K562 (cell line): ENCODE data around the gene BRWD1. TPM values are rescaled to one million over a fixed set of nuclear protein-coding genes. Genes with fewer than 3 reads are reported as not detected.

Experiments used
- CAMTA2 ChIP-seq: fragments of 250-450 bp; sonication (Bioruptor Pico); conservative IDR thresholded peaks from 2 replicates; pipeline ENCODE4 v1.5.1; 2022
- CEBPG ChIP-seq, 3 experiments: fragments of 200-800 bp in 1 of 3; sonication (Bioruptor generic) in 1 of 3; sonication (generic) in 1 of 3; formaldehyde crosslinking in 1 of 3; IDR thresholded peaks in 2 of 3; conservative IDR thresholded peaks in 1 of 3; 2 replicates each; pipeline versions ENCODE4 v1.6.1 to v1.8.0; 2016 to 2022; ENCODE audit warnings: missing compliant biosample characterization in 2 of 3, missing genetic modification characterization in 2 of 3, mild to moderate bottlenecking in 1 of 3, missing genetic modification reagents in 1 of 3
- E2F3 ChIP-seq: fragments of 250-450 bp; sonication (Bioruptor Pico); IDR thresholded peaks from 2 replicates; pipeline ENCODE4 v1.4.0; 2020; ENCODE audit warnings: mild to moderate bottlenecking
- EWSR1 ChIP-seq: fragments of 450-650 bp; IDR thresholded peaks from 2 replicates; pipeline ENCODE4 v1.6.1; 2018; ENCODE audit warnings: borderline replicate concordance, mild to moderate bottlenecking, low read depth, moderate library complexity; ENCODE audit not compliant: partially characterized antibody
- KAT8 ChIP-seq: fragments of 450-650 bp; IDR thresholded peaks from 2 replicates; pipeline ENCODE4 v1.6.1; 2016; ENCODE audit warnings: low read depth, mild to moderate bottlenecking
- NONO ChIP-seq, 2 experiments: fragments of 200-400 bp in 1 of 2; fragments of 450-650 bp in 1 of 2; formaldehyde crosslinking in 1 of 2; IDR thresholded peaks; 2 replicates each; pipeline ENCODE4 v1.6.1; 2017; ENCODE audit warnings: low read depth in 2 of 2, mild to moderate bottlenecking in 2 of 2, moderate library complexity in 2 of 2, low read length in 1 of 2
- PML ChIP-seq: IDR thresholded peaks from 2 replicates; pipeline ENCODE4 v1.6.1; 2012; ENCODE audit warnings: low read length, inconsistent platforms
- PRPF4 ChIP-seq: fragments of 200-400 bp; formaldehyde crosslinking; IDR thresholded peaks from one replicate; pipeline ENCODE4 v1.6.1; 2017; ENCODE audit warnings: low read length, low read depth, mild to moderate bottlenecking; ENCODE audit not compliant: insufficient read depth, poor library complexity, severe bottlenecking
- RBM22 ChIP-seq: fragments of 200-400 bp; formaldehyde crosslinking; IDR thresholded peaks from 2 replicates; pipeline ENCODE4 v1.6.1; 2018; ENCODE audit warnings: low read length, low read depth; ENCODE audit not compliant: poor library complexity, severe bottlenecking
- RBM34 ChIP-seq: fragments of 200-400 bp; formaldehyde crosslinking; IDR thresholded peaks from 2 replicates; pipeline ENCODE4 v1.6.1; 2018; ENCODE audit warnings: low read length, borderline replicate concordance; ENCODE audit not compliant: insufficient read depth
- RUNX1 ChIP-seq: sonication (generic); IDR thresholded peaks from 2 replicates; pipeline ENCODE4 v1.6.1; 2016; ENCODE audit warnings: antibody characterized with exemption, low read depth
- ZNF174 ChIP-seq: fragments of 250-450 bp; sonication (Bioruptor Pico); IDR thresholded peaks from 2 replicates; pipeline ENCODE4 v1.4.0; 2020; ENCODE audit warnings: mild to moderate bottlenecking
- ZNF354B ChIP-seq: fragments of 250-450 bp; sonication (Bioruptor Pico); IDR thresholded peaks from 2 replicates; pipeline ENCODE4 v1.4.0; 2020
- ZNF707 ChIP-seq: fragments of 250-450 bp; sonication (Bioruptor Pico); conservative IDR thresholded peaks from 2 replicates; pipeline ENCODE4 v1.8.0; 2022; ENCODE audit warnings: inconsistent platforms, mild to moderate bottlenecking, moderate library complexity
- polyA plus RNA-seq, 8 experiments: library from polyadenylated mRNA; depleted of rRNA in 4 of 8; stranded (reverse) in 5 of 8; unstranded in 3 of 8; fragments of >200 nt; fragmentation: Nextera tagmentation in 2 of 8; fragmentation: Illumina TruSeq in 1 of 8; extraction: Ambion mirVana in 2 of 8; extraction: Trizol in 1 of 8; gene quantifications; 2 replicates each; pipeline versions ENCODE4 v1.2.1 to v1.2.3, GENCODE V29; 2011 to 2014; ENCODE audit warnings: inconsistent platforms in 1 of 8, missing spikeins in 1 of 8
- total RNA-seq, 7 experiments: library from RNA; depleted of rRNA in 6 of 7; stranded (reverse); fragments of >200 nt in 6 of 7; fragmentation: Illumina TruSeq in 2 of 7; extraction: Trizol in 2 of 7; gene quantifications; 2 replicates each; pipeline versions ENCODE4 v1.2.1 to v1.2.3, GENCODE V29; 2011 to 2021; ENCODE audit warnings: low replicate concordance in 1 of 7
- TF ChIP-seq, protein P1 (sequence below): sonication (generic); formaldehyde crosslinking; IDR thresholded peaks from 2 replicates; pipeline ENCODE4 v1.8.0; 2022; ENCODE audit warnings: mild to moderate bottlenecking, missing genetic modification reagents
- TF ChIP-seq, protein P2 (sequence below): IDR thresholded peaks from 3 replicates; pipeline ENCODE4 v1.6.1; 2011; ENCODE audit warnings: borderline replicate concordance, mild to moderate bottlenecking; ENCODE audit not compliant: insufficient read length, insufficient read depth
- TF ChIP-seq, protein P3 (sequence below), 2 experiments: fragments of 450-650 bp in 1 of 2; IDR thresholded peaks; 2 replicates each; pipeline ENCODE4 v1.6.1; 2011 to 2017; ENCODE audit warnings: low read depth in 2 of 2, antibody characterized with exemption in 1 of 2, borderline replicate concordance in 1 of 2, low read length in 1 of 2, mild to moderate bottlenecking in 1 of 2, mixed read lengths in 1 of 2; ENCODE audit not compliant: control insufficient read depth in 1 of 2
- TF ChIP-seq, protein P4 (sequence below): fragments of 250-450 bp; sonication (Bioruptor Pico); IDR thresholded peaks from 2 replicates; pipeline ENCODE4 v1.4.0; 2020

BRWD1 gene
- total and polyA plus RNA-seq, 9 of the 15 experiments (the other 6 are each of a cell fraction or from before 2014, with no cell fraction given) = 10.1 to 60.2 (median 34.1) TPM

DNA sequence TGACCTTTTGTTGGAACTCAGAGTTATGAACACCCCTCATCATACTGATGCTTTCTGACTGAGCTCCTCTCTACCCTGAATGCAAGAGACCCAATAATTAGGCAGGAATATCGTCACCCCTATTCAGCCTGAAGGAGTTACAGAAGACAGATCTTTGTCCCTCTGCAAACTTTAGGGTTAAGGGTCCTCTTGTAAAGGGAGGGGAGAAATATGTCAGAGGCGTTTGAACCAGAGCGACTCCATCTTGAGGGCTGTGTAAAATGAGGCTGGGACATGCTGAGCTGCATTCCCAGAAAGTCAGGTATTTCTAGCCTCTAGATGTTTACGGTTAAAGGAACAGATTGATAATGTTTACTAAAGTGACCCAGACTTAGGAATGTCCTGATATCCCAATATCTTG, 46.0 kb upstream of the BRWD1 start (continued):
- TF ChIP-seq, protein P1, sequence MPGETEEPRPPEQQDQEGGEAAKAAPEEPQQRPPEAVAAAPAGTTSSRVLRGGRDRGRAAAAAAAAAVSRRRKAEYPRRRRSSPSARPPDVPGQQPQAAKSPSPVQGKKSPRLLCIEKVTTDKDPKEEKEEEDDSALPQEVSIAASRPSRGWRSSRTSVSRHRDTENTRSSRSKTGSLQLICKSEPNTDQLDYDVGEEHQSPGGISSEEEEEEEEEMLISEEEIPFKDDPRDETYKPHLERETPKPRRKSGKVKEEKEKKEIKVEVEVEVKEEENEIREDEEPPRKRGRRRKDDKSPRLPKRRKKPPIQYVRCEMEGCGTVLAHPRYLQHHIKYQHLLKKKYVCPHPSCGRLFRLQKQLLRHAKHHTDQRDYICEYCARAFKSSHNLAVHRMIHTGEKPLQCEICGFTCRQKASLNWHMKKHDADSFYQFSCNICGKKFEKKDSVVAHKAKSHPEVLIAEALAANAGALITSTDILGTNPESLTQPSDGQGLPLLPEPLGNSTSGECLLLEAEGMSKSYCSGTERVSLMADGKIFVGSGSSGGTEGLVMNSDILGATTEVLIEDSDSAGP (CRISPR knock-in tag) = no peak
- TF ChIP-seq KAT8 (no peak), EWSR1 (no peak), PRPF4 (no peak), NONO (IDR thresholded peaks at IDR 0.05; ENCODE audit: low read depth in 2 of 2, low read length in 1 of 2) (no peak), PML (no peak), RBM34 (no peak), ZNF174 (CRISPR knock-in tag) (no peak), CEBPG (CRISPR knock-in tag; IDR thresholded peaks at IDR 0.05) (no peak), CEBPG (tag; conservative IDR thresholded peaks at IDR 0.05 in 1 of 2, IDR thresholded peaks at IDR 0.05 in 1 of 2) (no peak), ZNF354B (CRISPR knock-in tag) (peak; percentile 83), E2F3 (CRISPR knock-in tag) (peak; percentile 94), RUNX1 (no peak), ZNF707 (CRISPR knock-in tag) (no peak; the same call in 1 of the 2 replicates), RBM22 (no peak), CAMTA2 (no peak)
- TF ChIP-seq, protein P2, sequence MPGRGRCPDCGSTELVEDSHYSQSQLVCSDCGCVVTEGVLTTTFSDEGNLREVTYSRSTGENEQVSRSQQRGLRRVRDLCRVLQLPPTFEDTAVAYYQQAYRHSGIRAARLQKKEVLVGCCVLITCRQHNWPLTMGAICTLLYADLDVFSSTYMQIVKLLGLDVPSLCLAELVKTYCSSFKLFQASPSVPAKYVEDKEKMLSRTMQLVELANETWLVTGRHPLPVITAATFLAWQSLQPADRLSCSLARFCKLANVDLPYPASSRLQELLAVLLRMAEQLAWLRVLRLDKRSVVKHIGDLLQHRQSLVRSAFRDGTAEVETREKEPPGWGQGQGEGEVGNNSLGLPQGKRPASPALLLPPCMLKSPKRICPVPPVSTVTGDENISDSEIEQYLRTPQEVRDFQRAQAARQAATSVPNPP = no peak
- TF ChIP-seq, protein P3, sequence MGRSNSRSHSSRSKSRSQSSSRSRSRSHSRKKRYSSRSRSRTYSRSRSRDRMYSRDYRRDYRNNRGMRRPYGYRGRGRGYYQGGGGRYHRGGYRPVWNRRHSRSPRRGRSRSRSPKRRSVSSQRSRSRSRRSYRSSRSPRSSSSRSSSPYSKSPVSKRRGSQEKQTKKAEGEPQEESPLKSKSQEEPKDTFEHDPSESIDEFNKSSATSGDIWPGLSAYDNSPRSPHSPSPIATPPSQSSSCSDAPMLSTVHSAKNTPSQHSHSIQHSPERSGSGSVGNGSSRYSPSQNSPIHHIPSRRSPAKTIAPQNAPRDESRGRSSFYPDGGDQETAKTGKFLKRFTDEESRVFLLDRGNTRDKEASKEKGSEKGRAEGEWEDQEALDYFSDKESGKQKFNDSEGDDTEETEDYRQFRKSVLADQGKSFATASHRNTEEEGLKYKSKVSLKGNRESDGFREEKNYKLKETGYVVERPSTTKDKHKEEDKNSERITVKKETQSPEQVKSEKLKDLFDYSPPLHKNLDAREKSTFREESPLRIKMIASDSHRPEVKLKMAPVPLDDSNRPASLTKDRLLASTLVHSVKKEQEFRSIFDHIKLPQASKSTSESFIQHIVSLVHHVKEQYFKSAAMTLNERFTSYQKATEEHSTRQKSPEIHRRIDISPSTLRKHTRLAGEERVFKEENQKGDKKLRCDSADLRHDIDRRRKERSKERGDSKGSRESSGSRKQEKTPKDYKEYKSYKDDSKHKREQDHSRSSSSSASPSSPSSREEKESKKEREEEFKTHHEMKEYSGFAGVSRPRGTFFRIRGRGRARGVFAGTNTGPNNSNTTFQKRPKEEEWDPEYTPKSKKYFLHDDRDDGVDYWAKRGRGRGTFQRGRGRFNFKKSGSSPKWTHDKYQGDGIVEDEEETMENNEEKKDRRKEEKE (IDR thresholded peaks at IDR 0.05; ENCODE audit: borderline replicate concordance in 1 of 2, control insufficient read depth in 1 of 2, low read depth in 2 of 2, low read length in 1 of 2) = no peak
- TF ChIP-seq, protein P4, sequence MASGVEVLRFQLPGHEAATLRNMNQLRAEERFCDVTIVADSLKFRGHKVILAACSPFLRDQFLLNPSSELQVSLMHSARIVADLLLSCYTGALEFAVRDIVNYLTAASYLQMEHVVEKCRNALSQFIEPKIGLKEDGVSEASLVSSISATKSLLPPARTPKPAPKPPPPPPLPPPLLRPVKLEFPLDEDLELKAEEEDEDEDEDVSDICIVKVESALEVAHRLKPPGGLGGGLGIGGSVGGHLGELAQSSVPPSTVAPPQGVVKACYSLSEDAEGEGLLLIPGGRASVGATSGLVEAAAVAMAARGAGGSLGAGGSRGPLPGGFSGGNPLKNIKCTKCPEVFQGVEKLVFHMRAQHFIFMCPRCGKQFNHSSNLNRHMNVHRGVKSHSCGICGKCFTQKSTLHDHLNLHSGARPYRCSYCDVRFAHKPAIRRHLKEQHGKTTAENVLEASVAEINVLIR (CRISPR knock-in tag) = peak; percentile 74
